Peyer's patch (tissue), 4 donors: Measurements from ENCODE around the gene OSCP1.

Experiments used
- CTCF ChIP-seq, 6 experiments: fragments of 450-650 bp in 4 of 6; fragments of 200-600 bp in 2 of 6; sonication (generic) in 1 of 6; IDR thresholded peaks; one replicate each; pipeline ENCODE4 v1.5.1; 2017 to 2019; ENCODE audit warnings: antibody characterized with exemption in 6 of 6, mild to moderate bottlenecking in 3 of 6, moderate library complexity in 1 of 6
- POLR2A ChIP-seq, 2 donors: fragments of 450-650 bp; IDR thresholded peaks; one replicate each; pipeline ENCODE4 v1.5.1; 2017; ENCODE audit warnings: antibody characterized with exemption in 2 of 2, mild to moderate bottlenecking in 2 of 2, moderate library complexity in 2 of 2

- TF ChIP-seq CTCF (IDR thresholded peaks at IDR 0.05): no peak
- no peak for TF ChIP-seq POLR2A (IDR thresholded peaks at IDR 0.05)
Observed at GRCh38 chr1:36387141-36387949, 62.9 kb downstream of the OSCP1 start.
